Stimulated activated CD8-positive, alpha-beta memory T cell treated with anti-CD3 and anti-CD28 coated beads, Interleukin-7, amount 100 ng/mL, for 4 hours (primary cell): ENCODE results near the gene CPEB3.
A peak's percentile ranks its signal among the peaks of the same experiment; 100 is the strongest.
"Not testable (repeated sequence)": the region's sequence is repeated elsewhere in the genome, so short reads cannot be mapped to it uniquely, and the experiment has no call there.

Source experiments
- DNase-seq, 2 donors: peaks; one replicate each; pipeline ENCODE4 v3.0.0-alpha.2; 2020; ENCODE audit warnings: low read depth in 2 of 2

Gene CPEB3

DNA sequence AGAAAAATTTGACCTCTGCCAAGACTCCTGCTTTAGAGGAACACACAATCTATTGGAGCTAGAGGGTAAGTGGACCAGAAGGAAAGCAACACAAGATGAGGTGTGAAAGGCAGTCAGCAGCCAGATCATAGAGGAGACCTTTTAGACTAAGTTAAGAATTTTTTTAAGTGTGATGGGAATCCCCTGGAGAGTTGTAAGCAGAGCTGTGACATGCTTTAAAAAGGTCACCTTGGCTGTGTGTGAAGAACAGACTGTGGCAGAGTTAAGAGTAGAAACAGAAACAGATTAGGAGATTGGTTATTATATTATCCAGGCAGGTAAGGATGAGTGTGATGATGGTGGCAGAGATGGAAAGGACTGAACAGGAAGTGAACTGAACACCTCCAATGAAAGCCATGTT lies 23.5 kb downstream of the CPEB3 start:
- DNase-seq = no peak

DNA sequence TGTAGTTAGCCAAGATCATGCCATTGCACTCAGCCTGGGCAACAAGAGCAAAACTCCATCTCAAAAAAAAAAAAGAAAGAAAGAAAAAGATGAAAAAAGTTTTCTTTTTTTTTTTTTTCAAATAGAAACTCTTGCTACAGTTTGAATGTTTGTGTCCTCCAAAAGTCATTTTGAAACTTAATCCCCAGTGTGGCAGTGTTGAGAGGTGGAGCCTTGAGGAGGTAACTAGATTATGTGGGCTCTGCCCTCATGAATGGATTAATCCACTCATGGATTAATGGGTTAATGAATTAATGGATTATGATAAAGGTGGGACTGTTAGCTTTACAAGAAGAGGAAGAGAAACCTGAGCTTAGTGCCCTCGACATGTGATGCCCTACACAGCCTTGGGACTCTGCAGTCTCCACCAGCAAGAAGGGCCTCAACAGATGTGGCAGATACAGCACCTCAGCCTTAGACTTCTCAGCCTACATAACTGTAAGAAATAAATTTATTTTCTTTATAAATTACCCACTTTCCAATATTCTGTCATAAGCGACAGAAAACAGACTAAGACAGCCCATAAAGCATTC lies 25.1 kb downstream of the CPEB3 start:
- DNase-seq = no peak

DNA sequence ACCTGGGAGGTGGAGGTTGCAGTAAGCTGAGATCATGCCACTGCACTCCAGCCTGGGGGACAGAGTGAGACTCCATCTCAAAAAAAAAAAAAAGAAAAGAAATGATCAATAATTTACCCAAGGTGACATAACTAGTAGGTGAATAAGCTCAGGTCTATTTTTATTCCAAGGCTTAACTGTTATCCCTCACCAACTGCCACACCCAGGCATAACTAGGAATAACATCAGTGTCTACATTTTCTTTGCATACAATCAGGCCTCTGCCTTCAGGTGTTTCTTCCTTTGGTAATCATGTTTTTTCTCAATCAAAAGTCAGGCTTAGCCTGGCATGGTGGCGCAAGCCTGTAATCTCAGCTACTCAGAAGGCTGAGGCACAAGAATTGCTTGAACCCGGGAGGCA lies 26.6 kb downstream of the CPEB3 start:
- no peak for DNase-seq

GRCh38 chr10:92263396-92263795 lies 27.5 kb downstream of the CPEB3 start:
- DNase-seq = no peak

- DNase-seq = no peak
Observed at GRCh38 chr10:92248566-92248965, 42.3 kb downstream of the CPEB3 start.

DNA sequence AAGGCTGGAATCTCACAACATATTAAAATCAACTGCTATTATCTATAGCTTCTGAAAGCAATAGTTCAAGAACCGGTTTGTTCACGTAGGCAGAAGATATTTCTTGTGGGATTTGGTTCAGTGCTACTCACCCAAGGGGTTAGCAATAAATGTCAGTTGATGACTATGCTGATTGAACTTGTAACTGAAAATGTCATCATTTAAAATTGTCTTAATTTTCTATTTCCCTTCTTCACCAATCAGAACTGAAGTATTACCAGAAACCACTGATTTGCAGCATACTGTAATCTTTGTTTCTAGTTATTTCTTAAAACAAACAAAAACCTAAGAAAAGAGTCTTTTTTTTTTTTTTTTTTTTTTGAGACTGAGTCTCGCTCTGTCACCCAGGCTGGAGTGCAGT lies 46.1 kb downstream of the CPEB3 start:
- no peak for DNase-seq

DNA sequence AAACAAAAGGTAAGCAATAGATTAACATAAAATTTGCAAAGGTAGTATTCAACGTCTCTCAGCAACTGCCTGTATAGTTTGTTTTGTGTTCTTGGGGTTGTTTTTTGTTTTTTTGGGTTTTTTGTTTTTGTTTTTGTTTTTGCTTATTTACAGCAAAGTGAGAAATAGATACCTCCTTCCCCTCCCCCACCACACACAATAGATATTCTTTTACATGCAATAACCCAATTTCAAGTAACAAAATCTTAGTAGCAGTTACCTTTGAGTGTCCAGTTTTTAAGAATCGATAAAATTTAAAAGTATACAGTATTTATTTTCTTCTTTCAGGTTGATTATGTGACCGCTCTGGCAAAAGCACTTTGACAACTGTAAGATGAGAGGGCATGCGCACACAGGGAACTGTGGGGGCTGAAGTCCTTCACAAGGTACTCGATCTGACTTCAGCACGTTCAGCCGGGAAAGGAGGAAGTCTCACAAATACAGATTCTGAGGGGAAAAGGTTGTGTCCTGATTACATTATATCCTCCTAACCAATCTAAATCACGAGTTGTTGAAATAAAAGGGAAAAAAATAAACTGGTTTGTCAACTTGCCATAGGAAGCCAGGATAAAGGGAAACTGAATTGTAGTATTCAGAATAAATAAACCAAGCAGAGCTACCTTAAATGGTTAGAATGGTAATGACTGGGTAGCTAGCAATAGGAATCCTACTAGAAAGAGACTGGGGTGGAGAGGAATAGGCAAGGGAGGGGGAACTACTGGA lies 47.8 kb downstream of the CPEB3 start:
- DNase-seq = peak; percentile 24 to 33

GRCh38 chr10:92242380-92242779 lies 48.5 kb downstream of the CPEB3 start:
- no peak for DNase-seq

GRCh38 chr10:92241501-92241900 lies 49.4 kb downstream of the CPEB3 start:
- no peak for DNase-seq

GRCh38 chr10:92241158-92241500 lies 49.7 kb downstream of the CPEB3 start:
- DNase-seq = no peak

DNA sequence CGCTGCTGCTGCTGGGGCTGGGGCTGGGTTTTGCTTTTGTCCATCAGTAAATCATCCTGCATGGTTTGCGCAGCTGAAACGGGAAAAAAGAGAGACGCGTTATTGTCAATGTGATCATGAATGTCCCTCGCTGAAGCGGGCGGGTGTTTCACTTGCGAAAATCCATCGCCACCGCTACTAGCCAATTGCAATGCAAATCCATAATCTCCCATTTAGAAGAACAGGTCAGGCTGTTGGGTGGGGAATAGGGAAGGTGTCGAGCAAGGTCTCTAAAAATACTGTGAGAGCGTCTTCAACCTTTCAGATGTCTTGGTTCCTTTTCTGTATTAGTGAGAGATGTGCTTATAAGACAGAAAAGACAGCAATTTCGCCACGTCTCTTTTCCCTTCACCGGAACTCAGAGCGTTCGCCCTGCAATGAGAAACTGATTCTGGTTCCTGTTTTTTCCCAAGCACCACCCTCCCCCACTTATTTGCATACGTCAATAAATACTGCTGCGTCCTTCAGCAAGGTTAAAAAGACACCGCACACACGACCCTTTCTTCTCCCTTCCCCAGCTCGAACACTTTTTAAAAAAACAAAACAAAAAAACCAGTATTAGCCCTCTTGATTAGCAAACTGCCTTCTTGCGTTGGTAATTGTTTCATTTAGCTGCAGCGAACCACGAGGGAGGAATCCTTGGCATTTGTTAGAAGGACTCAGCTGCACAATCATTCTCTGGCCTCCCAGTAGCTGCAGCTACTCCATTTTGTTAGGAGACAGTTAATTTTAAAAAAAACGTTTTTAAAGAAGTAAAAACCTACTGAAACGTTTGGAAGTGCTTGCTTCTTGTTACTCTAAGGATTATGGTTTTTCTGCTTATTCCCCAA lies 50.4 kb downstream of the CPEB3 start:
- peak; percentile 2 to 15 for DNase-seq

DNA sequence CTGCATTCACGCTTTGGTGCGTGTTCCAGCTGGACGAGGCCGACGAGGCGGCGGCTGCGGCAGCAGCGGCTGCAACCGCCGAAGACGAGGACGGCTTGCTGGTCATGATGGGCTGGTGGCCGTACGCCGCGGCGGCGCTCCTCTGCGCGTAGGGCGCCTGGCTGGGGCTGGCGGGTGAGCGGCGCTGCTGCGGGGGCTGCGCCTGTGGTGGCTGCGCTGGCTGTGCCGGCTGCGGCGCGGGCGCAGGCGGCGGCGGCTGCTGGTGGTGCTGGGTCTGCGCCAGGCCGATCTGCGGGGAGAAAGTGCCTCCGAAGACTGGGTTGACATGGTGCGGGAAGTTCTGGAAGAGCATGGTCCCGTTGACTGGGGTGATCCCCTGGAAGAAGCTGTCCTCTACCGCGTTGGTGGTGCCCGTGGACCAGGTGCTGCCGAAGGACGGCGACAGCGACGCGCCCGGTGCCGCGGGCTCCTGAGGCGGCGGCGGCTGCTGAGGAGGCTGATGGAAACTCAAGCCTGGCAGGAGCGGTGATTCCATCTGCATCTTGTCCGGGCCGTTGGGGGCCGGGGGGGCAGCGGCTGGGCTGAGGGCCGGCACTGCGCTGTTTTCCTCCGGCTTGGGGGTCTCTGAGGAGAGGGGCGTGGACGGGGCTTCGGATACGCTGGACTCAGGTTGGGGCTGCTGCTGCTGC lies 51.1 kb downstream of the CPEB3 start:
- peak in 1 of 2 donors; percentile 28 for DNase-seq

DNA sequence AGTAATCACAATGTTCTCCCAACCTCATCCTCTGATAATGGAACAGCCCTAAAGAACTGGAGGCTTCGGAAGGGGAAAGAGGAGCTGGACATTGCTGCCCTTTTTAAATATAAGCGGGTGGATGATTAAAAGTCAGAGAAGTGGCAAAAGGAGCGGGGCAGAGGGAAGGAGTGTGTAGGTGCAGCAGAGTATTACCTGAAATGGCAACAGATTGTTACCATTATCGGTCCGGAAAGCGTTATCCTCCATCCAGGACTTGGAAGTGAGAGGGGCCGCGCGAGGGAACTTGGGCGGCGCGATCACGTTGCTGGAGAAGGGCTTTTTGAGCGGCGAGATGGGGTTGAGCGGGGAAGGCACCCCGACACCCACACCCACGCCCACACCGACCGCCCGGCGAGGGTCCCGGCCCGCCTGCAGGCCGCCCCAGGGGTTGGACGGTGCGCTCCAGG lies 51.7 kb downstream of the CPEB3 start:
- no peak for DNase-seq

DNA sequence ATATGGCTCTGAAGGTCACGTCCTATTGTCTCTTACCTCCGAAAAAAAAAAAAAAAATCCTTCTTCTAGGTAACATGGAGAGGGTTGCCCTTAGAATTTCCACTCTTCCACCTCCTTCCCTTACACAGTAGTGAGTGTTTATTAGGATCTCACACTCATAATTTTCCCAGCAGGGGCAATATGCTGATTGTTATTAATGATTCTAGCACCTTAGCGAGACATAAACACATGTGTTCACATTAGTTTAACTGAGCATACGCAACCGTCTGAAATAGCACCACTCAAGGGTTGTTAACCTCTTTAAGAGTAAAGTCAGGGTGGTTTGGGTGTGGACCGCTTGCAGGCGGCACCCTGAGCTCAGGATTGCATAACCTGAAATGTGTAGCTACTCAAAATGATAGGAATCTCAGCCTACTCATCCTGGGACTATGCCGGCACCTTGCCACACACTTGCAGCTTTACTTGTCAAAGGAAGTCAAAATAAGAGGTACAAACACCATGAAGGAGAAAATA lies 52.2 kb downstream of the CPEB3 start:
- no peak for DNase-seq

DNA sequence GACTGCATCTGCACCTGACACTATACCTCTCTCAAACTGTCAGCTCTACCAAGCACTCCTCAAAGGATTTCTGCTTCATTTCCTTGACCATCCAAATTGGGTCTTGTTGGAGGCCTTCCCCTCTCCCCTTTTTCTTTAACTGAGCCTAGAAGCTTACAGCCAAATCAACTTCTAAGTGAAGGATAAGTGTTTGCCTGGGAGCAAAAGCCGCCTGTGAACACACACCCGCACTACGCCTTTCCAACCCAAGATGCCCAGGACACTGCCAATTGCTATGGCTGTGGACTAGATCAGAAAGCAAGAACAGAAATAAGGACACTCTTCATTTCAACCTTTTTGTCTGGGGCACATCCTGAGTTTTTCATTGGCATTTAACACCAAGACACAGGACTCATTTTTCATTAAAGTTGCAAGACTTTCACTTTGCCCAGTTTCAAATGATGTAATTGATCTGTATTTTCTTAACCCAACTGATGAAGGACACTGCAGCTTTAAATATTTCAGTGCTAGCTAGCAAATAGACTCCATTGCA lies 52.8 kb downstream of the CPEB3 start:
- DNase-seq = no peak

DNA sequence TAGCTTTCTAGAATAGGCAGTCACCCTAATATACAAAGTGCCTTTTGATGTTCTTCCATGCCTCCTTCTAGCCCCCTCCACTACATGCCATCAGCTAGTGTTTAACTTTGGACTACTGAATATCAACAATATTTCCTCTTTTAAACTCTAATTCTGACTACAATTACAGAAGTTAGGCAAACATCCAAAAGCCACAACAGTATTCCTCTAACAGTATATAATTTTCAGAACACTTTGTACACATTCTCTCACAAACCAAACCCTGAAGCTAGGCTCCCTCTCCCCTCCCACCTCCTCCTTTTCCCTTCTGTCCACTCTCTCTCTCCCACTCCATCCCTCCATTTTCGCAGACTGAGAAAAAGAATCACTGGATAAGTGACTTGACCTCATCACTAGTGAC lies 59.7 kb downstream of the CPEB3 start:
- DNase-seq = no peak

DNA sequence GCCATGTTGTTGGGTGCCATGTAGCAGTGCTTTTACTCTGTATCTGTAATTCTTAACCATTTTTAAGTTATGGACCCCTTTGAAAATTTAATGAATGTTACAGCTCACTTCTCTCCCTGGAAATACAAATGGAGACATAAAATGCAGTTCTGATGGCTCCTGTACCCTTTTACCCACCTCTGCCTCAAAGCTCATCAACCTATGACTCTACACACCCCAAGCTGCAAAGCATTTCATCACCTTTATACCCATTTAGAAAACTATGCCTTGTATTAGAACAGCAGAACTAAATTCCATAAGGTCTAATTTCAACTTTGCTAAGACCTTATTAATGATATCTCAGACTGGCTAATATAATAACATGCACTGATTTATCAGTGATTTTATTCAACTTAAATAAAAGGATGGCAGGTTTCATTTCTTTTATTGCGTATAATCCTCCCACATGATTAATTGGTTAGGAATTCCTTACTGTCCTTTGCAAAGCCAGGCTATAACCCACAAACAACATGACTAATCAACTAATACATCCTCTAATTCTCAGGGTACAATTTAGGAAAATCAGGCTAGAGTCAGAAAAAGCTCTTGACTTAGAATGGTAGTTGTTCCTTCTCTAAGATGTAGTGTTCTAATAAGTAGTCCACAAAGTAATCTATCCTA lies 68.1 kb downstream of the CPEB3 start:
- DNase-seq = no peak

DNA sequence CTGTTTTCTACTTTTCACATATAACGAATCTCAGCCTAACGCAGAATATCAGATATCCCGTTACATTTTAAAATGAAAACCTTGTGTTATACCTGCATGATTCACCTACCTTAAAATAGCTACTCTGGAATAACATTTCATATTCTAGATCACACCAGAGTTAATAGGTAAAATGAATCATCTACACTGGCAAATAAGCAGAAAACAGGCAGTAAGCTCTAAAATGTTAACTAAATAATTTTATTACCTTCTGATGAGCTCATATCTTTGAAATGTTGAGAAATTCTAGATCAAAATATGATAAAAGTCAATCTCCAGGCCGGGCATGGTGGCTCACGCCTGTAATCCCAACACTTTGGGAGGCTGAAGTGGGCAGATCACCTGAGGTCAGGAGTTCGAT lies 71.3 kb downstream of the CPEB3 start:
- DNase-seq = no peak

GRCh38 chr10:92218569-92218968 lies 72.3 kb downstream of the CPEB3 start:
- no peak for DNase-seq

DNA sequence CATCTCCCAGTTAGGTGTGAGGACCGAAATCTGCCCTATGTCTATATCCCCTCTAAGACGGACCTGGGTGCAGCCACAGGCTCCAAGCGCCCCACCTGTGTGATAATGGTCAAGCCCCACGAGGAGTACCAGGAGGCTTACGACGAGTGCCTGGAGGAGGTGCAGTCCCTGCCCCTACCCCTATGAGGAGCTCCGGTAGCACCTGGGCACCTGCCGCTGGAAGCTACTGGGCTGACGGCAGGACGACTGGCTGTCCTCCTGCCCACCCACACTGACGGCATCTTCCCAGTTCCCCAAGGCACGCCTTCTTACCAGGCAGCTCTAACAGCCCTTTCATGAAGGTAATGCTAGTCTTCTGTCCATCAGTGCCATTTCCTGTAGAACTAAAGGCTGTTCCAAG lies 74.3 kb downstream of the CPEB3 start:
- DNase-seq = not testable (repeated sequence)

- not testable (repeated sequence) for DNase-seq
Observed at GRCh38 chr10:92215222-92215621, 75.7 kb downstream of the CPEB3 start.
